HG02610 (cell line): ENCODE data around the gene C3orf49.

ENCODE experiments used
- ATAC-seq: cut with Tn5 transposase; IDR thresholded peaks from one replicate; pipeline ENCODE4 v1.9.1; 2021; ENCODE audit warnings: mild to moderate bottlenecking, moderate library complexity; ENCODE audit not compliant: unreplicated experiment

C3orf49 gene

GRCh38 chr3:63819151-63819398, at the start of gene C3orf49:
TSS of gene C3orf49 (plus strand) at chr3:63819299. CDS start at chr3:63819472, 173 bp downstream.
- ATAC-seq, result no peak

GRCh38 chr3:63774781-63775180, 44.3 kb upstream of the C3orf49 start:
- no peak for ATAC-seq

GRCh38 chr3:63779227-63779626, 39.9 kb upstream of the C3orf49 start:
- ATAC-seq, result no peak

GRCh38 chr3:63791974-63792373, 27.1 kb upstream of the C3orf49 start:
- no peak for ATAC-seq

- ATAC-seq, result no peak
These were observed 23.7 kb upstream of the C3orf49 start for GRCh38 chr3:63795438-63795837.

GRCh38 chr3:63798544-63798943, 20.6 kb upstream of the C3orf49 start:
- no peak for ATAC-seq

GRCh38 chr3:63798949-63799348, 20.1 kb upstream of the C3orf49 start:
- ATAC-seq, result no peak

GRCh38 chr3:63800097-63800496, 19.0 kb upstream of the C3orf49 start:
- no peak for ATAC-seq

GRCh38 chr3:63803911-63804310, 15.2 kb upstream of the C3orf49 start:
- ATAC-seq, result no peak

GRCh38 chr3:63807961-63808565, 11.0 kb upstream of the C3orf49 start:
- no peak for ATAC-seq

- ATAC-seq, result no peak
These were observed 10.5 kb upstream of the C3orf49 start for GRCh38 chr3:63808633-63809032.

GRCh38 chr3:63809607-63810006, 9.5 kb upstream of the C3orf49 start:
- no peak for ATAC-seq

- ATAC-seq, result no peak
These were observed 4.9 kb upstream of the C3orf49 start for GRCh38 chr3:63814237-63814636.

- ATAC-seq, result no peak
These were observed 1.9 kb upstream of the C3orf49 start for GRCh38 chr3:63817225-63817624.

- peak; percentile 78 for ATAC-seq
These were observed 583 bp upstream of the C3orf49 start for GRCh38 chr3:63818282-63819150.

GRCh38 chr3:63824309-63824708, 5.2 kb downstream of the C3orf49 start:
- no peak for ATAC-seq

- ATAC-seq, result no peak
These were observed 11.4 kb downstream of the C3orf49 start for GRCh38 chr3:63830526-63830925.

GRCh38 chr3:63832395-63832794, 13.3 kb downstream of the C3orf49 start:
- no peak for ATAC-seq

- ATAC-seq, result no peak
These were observed 22.6 kb downstream of the C3orf49 start for GRCh38 chr3:63841704-63842103.

GRCh38 chr3:63842127-63842526, 23.0 kb downstream of the C3orf49 start:
- no peak for ATAC-seq

- no peak for ATAC-seq
These were observed 26.1 kb downstream of the C3orf49 start for GRCh38 chr3:63845215-63845614.

- no peak for ATAC-seq
These were observed 28.8 kb downstream of the C3orf49 start for GRCh38 chr3:63847718-63848450.
